NK-92 (cell line): ENCODE results near the gene CARD14.

Experiments
- DNase-seq: peaks from one replicate; lab custom pipeline; 2025; ENCODE audit not compliant: unreplicated experiment; lab: John Stamatoyannopoulos, UW

Gene CARD14

GRCh38 chr17:80169784-80170500 lies at the start of gene CARD14:
TSS of gene CARD14 (plus strand) at chr17:80170030. CDS start at chr17:80181439, 11,409 bp downstream.
- DNase-seq = no peak

DNA sequence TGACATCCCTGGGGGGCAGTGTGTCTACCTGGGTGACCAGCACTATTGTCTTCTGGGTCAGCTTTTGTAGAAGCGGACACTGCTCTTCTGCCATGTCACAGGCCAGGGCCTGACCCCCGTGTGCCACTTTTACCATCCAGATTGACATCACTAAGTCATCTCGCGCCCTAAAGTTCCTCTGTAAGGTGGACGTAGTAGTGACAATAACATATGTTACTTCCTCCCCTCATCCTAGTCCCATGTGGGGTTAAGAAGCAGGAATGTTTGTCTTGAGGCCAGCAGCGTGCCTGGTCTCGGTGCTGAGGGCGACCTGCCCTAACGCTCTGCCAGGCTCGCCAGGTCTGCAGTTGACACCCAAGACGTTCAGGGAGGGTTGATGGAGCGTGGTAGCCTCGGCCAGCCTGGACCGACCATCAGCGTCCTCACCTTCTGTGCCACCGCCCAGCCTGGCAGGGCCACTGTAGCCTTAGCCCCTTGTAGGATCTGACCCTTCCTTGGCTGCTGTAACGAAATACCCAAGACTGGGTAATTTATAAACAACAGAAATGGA lies 47.7 kb upstream of the CARD14 start:
- no peak for DNase-seq

- no peak for DNase-seq
These were observed 46.8 kb upstream of the CARD14 start for GRCh38 chr17:80122926-80123505.

DNA sequence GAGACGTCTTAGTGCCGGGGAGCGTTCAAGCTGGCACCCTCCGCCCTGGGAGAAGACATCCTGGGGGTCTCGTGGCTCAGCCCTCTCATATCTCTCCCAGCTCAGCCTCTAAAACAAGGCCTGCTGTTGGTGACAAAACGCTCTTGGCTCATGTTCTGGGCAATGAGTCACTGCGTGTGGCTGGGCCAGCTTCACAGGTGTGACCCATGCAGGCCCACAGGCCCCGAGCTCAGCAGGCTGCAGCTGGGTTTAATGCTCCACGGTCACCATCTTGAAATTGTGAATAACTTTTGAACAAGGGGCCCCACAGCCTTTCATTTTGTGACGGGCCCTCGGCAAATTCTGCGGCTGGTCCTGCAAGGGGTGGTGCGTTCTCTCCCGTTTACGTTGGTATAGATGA lies 46.0 kb upstream of the CARD14 start:
- no peak for DNase-seq

GRCh38 chr17:80124351-80124981 lies 45.4 kb upstream of the CARD14 start:
- DNase-seq = no peak

DNA sequence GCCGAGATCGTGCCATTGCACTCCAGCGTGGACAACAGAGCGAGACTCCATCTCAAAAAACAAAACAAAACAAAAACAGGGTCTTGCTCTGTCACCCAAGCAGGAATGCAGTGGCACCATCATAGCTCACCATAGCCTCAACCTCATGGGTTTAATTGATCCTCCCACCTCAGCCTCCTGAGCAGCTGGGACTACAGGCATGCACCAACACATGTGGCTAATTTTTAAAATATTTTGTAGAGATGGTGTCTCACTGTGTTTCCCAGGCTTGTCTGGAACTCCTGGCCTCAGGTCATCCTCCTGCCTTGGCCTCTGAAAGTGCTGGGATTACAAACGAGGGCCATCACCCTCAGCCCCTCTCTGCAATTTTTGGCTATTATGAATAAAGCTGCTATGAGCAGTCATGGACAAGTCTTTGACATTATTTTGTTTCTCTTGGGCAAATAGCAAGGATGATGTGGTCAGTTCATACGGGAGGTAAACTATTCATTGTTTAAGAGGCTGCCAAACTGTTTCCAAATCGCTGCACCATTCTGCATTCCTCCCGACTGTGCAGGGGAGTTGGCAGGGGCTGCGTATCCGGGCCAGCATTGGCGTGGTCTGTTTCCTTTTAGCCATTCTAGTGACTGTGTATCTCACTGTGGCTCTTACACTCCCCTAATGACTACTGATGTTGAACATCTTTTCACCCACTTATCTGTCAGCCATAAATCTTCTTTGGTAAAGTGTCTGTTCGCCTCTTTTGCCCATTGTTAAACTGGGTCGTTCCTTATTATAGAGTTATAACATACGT lies 44.0 kb upstream of the CARD14 start:
- DNase-seq = no peak

- no peak for DNase-seq
These were observed 43.4 kb upstream of the CARD14 start for GRCh38 chr17:80126449-80126715.

DNA sequence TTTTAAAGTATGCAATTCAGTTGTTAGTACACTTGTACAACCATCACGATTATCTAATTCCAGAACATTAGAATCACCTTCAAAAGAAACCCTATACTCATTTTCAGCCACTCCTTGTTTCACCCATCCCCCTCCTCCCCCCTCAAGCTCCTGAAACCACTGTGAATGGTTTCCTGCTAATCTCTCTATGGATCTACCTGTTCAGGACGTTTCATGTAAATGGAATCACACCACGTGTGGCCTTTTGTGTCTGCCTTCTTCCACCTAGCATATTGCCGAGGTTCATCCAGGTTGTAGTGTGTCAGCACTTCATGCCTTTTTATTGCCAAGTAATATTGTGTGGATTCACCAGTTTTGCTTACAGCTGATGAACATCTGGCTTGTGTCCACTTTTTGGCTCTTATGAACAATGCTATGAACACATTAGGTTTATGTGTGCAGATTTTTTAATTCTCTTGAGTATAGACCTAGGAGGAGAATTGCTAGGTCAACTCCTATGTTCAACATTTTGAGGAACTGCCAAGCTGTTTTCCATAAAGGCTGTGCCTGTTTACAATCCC lies 40.7 kb upstream of the CARD14 start:
- no peak for DNase-seq

DNA sequence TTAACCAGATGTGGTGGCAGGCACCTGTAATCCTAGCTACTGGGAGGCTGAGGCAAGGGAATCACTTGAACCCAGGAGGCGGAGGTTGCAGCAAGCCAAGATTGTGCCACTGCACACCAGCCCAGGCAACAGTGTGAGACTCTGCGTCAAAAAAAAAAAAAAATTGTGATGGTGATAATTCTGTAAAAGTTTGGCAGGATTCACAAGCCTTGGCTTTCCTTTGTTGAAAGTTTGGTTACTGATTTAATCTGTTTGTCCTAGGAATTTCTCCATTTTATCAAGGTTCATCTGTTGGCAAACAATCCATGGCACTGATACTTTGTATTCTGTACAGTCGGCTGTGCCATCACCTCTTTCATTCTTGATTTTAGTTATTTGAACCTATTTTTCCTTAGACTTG lies 38.8 kb upstream of the CARD14 start:
- DNase-seq = no peak

DNA sequence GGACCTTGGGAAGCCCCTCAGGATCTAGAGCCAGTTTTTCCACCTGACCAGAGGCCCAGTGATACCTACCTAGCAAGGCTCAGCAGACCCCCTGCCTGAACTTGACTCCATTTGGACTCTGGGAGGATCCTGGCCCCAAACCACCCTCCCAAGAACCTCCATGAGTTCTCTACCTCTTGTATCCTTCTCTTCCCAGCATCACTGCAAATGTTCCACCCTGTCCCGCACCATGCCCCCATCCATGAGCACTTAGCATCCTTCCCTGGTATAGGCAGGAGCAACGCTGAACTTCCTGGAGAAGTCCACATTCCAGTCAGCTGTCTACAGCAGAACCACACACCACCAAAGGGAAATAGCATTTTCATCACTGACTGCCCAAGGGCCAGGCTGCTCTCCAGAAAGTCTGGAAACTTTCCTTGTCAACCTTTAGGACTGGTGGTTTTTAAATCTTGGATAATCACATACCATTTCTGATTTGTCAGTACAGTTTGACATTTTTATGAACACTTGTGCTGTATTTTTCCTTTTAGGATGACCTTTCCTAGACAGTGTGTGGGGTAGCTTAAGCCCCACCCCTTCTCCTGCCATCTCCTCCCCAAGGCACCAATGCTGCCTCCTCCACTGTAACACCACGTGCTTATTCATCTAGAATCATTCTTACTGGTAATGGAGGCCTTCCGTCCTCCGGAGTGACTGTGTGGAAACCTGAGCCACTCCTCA lies 36.8 kb upstream of the CARD14 start:
- DNase-seq = no peak

DNA sequence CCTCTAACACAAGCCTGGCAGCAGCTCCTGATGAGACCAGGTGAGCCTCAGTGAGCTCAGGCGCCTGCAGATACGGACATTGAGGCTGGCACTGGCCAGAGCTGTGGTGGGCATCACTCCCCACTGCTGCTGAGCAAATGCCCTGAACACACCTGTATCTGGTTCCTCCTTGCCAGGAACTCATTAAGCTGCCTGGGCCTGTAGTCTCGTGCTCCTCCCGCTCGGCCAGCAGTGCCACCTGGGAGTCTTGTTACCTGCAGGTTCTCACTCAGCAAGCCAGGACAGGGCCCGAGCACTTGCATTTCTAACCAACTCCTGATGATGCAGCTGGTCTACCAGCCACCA lies 36.2 kb upstream of the CARD14 start:
- no peak for DNase-seq

DNA sequence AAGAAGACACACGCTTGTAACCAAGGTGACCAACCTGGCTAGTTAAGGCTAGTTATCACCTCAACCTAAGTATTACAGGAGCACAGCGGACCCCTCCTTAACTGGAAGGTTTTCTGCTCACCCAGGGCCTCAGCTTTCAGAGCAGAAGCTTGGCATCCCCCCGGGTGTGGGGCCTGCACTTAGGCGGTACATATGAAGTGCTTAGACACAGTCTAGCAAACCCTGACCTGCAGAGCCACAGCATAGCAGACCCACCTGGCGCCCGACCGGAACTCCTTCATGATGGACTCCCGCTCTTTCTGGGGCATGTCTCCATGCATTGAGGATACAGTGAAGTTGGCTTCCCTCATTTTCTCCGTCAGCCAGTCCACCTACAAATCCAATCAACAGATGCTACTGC lies 32.7 kb upstream of the CARD14 start:
- no peak for DNase-seq

DNA sequence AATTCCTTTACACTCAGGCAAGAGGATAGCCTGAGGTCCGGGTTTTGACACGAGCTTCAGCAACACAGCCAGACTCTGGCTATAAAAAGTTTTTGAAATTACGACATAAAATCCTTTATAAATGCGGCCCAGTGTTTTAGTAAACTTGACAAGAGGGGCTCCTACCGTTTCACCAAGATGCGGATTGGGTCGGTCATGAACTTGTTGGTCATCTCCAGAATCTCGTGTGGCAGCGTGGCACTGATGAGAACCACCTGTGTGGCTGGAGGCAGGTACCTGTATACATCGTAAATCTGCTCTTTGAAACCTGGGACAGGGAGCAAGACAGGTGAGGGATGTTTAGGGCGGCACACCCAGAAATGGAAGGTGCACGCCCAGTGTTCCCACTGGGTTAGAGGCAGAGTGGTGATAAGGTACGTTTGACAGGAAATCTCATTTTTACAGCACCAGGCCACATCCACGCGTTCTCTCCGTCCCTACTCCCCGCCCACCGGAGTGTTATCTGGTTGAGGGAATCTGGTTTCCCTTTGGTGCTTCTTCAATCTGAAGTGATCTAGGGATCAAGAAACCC lies 30.9 kb upstream of the CARD14 start:
- no peak for DNase-seq

- DNase-seq = no peak
These were observed 28.2 kb upstream of the CARD14 start for GRCh38 chr17:80141463-80142165.

- DNase-seq = no peak
These were observed 26.9 kb upstream of the CARD14 start for GRCh38 chr17:80142929-80143328.

DNA sequence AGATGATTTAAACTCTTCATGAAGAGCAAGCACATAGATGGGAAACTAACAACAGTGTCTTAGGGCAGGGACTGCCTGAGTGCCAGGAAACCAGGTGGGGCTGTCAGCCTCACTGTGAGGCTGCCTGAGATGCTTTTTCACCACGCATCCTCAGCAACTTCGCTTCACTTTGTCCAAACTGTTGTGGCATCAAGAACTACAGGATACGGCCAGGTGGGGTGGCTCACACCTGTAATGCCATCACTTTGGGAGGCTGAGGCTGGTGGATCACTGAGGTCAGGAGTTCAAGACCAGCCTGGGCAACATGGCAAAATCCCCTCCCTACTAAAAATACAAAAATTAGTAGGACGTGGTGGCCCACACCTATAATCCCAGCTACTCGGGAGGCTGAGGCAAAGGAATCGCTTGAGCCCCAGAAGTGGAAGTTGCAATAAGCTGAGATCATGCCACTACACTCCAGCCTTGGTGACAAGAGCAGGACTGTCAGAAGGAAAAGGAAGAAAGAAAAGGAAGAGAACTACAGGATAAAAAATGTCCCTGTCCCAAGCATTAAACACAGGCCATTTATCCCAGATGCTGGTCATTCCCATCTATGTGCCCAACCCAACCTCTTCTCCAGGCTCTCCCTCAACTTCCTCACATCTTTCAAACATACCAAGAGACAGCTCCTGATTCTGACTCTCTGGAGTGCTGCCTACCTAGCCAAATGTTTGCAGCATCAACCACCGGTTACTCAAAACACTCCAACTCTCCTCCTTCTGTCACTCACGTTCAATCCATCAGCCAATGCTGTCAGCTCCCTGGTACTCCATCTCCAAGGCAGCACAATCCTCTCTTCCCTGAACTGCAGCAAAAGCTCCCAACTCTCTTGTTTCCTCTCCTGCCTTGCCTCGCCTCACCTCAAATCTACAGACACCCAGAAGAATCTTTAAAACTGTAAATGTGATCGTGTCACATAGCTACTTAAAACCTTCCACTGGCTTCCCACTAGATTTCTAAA lies 24.5 kb upstream of the CARD14 start:
- no peak for DNase-seq

GRCh38 chr17:80146121-80147034 lies 23.5 kb upstream of the CARD14 start:
- no peak for DNase-seq
